Stromal cell of bone marrow (primary cell): ENCODE data around the gene INTS11.
A peak's percentile ranks its signal among the peaks of the same experiment; 100 is the strongest.

Experiments used
- DNase-seq: peaks from one replicate; pipeline ENCODE4 v3.0.0-alpha.2; 2012; ENCODE audit warnings: low read depth

INTS11 gene

DNA sequence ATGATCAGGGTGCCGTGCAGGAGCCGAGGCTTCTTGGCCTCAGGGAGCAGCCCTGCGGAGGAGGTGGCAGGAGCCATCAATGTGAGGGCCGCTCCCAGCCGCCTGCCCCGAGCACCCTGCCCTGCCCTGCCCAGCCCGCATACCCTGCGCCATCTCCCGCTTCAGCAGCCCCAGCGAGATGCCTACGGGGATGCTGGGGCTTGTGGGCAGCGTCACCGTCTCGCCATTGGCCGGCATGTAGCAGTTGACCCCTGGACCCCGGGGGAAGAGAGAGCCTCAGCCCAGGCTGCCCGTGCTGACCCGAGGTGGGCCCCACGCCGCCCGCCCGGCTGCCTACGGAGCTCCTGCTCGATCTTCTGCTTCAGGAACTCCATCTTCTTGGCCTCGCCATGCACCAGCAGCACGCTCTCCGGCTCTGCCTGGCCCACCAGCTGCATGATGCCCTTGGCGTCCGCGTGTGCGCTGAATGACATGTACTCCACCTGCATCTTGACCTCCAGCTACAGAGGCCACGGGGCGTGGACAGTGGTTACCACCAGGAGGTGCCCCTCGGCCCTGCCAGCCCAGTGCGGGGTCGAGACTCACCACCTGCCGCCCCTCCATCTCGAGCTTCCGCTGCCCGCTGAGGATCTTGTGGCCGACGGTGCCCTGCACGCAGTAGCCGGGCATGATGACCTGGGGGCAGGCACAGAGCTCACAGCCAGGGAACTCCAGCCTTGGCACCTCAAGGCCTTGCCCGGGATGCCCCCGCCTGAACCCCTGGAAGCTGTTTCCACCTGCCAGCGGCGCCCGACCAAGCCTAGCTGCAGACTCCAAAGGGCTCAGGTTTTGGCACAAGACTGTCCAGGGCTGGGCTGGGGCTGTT is 11.8 kb downstream of the INTS11 start:
- DNase-seq, result no peak

GRCh38 chr1:1311107-1312104 is 13.1 kb downstream of the INTS11 start:
- DNase-seq, result no peak

DNA sequence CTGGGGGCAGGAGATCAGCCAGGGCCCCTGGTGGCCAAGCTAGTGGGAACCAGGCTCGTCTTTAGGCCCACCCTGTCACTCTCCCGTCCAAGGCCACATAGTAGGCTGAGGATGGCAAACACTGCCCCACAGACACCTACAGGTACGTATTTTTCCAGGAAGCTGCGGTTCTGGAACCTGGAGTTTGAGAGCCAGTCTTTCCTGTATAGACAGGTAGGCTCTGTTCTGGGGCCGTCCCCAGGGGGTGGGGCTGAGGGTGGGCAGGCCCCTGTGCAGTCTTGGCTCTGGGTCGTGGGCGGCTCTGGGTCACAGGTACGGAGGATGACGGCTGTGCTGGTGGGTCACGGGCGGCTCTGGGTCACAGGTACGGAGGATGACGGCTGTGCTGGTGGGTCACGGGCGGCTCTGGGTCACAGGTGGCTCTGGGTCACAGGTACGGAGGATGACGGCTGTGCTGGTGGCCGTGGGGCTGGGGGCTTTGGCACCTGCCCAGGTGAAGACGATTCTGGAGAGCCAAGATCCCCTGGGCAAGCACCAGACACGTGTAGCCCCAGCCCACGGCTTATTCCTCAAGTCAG is 13.9 kb downstream of the INTS11 start:
- no peak for DNase-seq

DNA sequence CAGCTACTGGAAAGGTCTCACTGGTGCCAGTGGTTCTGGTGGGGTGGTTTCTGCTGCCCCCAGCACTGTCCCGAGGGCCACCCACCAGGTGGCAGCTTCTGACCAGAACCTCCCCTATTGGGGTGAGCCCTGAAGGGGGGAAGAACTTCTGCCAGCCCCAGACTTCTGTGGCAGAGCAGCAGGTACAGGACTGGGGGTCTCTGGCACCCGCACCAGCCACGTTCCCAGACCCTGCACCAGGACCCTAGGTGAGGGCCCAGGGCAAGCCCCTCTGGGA is 14.4 kb downstream of the INTS11 start:
- DNase-seq, result no peak

DNA sequence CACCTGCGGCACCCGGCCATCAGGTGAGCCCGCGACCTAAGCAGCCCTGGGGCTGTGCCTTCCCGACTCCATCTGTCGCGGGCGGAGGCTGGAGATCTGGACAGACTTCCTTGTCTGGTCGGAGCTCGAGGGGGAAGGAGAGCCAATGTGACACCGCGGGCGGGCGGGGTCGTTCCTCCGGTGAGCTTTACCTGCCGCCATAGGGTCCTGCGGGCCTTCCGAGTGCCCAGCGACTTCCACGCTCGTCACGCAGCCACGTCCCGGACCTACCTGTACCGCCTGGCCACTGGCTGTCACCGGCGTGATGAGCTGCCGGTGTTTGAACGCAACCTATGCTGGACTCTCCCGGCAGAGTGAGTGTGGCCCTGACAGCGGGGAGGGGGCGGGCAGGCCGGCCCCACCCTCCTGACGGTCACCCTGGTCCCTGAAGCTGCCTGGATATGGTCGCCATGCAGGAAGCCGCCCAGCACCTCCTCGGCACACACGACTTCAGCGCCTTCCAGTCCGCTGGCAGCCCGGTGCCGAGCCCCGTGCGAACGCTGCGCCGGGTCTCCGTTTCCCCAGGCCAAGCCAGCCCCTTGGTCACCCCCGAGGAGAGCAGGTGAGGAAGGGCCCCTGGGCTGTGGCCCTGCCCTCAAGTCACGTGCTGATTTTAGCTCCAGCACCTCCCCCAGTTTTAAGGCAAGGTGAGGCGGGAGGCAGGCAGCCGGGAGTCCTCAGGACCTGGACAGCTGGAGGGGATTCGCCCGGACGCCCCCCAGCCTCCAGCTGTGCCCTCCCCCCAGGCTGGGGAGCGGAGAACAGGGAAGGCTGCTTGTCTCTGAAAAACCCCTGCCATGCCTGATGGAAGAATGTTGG is 15.0 kb downstream of the INTS11 start:
- DNase-seq, result no peak

DNA sequence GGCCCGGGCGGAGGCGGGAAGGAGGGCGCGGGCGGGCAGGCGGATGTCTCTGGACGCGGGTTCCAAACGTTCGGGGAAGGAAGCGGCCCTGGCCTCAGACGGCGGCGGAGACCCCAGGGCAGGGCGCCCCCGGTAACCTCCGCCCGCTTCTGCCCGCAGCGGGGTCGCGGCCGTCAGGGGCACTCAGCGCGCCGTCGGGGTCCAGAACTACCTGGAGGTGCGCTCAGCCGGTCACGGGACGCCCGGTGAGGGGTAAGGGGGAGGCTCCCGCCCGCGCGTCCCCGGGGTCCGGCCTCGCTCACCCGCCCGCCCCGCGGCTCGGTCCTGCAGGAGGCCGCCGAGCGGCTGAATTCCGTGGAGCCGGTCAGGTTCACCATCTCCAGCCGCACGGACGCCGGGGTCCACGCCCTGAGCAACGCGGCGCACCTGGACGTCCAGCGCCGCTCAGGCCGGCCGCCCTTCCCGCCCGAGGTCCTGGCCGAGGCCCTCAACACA is 15.7 kb downstream of the INTS11 start:
- no peak for DNase-seq

- DNase-seq, result peak; percentile 87
These were observed 16.3 kb downstream of the INTS11 start, which contains the start of the genes ACAP3 and PUSL1 for GRCh38 chr1:1307923-1308755. Gene ACAP3 (minus strand): TSS chr1:1307930. CDS start chr1:1307815, 115 bp downstream. Gene PUSL1 (plus strand): TSS chr1:1308597. CDS start chr1:1308644, 47 bp downstream.

GRCh38 chr1:1307261-1307922 is 17.1 kb downstream of the INTS11 start:
- DNase-seq, result no peak

- DNase-seq, result no peak
These were observed 17.7 kb downstream of the INTS11 start for GRCh38 chr1:1306661-1307260.

DNA sequence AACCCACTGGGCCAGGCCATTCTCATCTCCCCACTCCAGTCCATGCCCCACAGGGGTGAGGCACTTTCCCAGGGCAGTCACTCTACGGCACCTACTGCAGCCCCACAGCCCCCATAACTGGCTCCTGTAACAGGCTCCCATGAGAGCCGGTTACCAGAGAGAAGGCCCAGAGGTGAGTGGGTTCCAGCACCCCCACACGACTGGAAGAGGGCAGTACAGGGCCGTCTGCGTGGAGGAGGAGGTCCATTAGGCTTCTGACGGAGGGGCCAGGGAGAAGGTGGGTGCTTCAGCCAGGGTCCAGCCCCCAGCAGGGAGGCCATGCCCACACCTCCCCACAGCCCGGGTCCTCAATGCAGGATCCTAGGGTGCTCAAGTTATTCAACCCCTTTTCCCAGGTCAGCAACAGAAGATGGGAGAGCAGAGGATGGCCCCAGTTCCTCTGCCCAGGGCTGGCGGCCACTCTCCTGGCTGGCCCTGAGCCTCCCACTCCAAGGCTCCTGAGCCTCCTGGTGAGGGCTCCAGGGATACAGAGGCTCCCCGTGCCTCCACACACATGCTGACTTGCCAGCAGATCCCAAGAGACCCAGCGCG is 18.3 kb downstream of the INTS11 start:
- no peak for DNase-seq

GRCh38 chr1:1305300-1306069 is 19.0 kb downstream of the INTS11 start:
- DNase-seq, result peak; percentile 55

DNA sequence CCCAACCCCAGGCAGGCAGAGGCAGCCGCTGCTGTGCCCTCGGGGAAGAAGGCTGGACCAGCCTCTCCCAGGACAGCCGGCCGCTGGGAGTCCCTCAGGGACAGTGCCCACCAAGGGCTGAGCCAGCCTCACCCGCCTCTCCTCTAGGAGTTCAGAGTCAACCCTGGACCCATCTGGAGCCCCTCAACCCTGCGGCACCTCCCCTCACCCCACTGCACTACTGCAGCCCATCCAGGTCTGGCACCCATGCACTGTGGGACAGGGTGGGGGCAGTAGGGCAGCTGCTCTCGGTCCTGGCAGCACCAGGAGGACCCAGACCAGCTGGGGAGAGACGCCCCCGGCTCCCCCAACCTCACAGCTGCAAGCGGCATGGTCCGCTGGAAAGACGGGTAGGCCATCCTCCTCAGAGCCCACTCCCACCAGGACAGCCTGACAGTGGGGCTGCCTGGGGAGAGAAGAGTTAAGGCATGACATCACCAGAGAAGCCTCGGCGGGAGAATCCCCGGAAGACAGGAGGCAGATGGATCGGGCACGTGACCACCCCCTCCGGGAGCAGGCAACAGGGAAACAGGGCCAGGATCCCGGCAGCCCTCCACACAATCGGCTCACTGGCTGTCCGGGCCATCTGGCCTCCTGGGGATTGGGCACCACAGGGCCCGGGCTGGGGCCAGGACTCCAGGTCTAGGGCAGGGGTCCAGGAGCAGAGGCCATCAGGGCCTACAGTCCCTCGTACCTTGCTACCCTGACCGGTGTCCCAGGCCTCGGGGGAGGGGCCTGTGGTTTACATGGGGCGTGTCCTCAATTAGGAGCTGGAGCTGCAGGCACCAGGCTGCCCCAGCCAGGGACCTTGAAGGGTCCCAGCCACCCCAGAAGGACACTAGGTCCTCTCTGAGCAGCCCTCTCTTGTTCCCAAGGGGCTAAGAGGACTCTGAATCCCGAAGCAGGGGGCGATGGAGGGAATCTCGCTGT is 19.8 kb downstream of the INTS11 start:
- peak; percentile 43 for DNase-seq

GRCh38 chr1:1303736-1304135 is 20.7 kb downstream of the INTS11 start:
- DNase-seq, result no peak

- DNase-seq, result no peak
These were observed 21.4 kb downstream of the INTS11 start for GRCh38 chr1:1302951-1303509.

DNA sequence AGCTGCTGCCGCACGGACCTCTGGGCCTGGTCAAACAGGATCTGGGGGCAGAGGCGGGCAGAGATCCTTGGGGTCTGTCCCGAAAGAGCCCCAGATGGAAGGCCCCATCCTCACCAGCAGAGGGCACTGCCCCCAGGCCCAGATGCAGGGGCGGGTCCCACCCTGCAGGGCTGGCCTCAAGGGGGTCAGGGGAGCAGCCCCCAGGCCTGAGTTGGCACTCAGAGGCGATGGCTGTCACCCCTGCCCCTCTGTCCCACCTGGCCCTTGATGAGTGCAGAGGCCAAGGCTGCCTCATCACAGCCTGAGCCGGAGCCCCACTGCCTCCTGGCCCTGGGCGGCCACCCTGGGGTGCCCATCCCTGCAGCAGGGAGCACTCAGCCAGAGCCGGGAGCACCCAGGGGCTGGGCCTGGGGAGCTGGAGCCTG is 22.4 kb downstream of the INTS11 start:
- DNase-seq, result no peak

- no peak for DNase-seq
These were observed 24.1 kb downstream of the INTS11 start for GRCh38 chr1:1300352-1300739.
